GF-D8 (cell line): Measurements from ENCODE around the gene DUSP1.

Experiments
- DNase-seq: peaks from one replicate; lab custom pipeline; 2025; lab: John Stamatoyannopoulos, UW

Gene DUSP1

GRCh38 chr5:172743112-172743959 lies 27.7 kb downstream of the DUSP1 start:
- DNase-seq, result no peak

GRCh38 chr5:172741206-172741582 lies 29.8 kb downstream of the DUSP1 start:
- no peak for DNase-seq

GRCh38 chr5:172740428-172741205 lies 30.4 kb downstream of the DUSP1 start:
- no peak for DNase-seq

GRCh38 chr5:172739375-172739774 lies 31.6 kb downstream of the DUSP1 start:
- no peak for DNase-seq

GRCh38 chr5:172736508-172737135 lies 34.4 kb downstream of the DUSP1 start:
- DNase-seq, result no peak

GRCh38 chr5:172735141-172735831 lies 35.7 kb downstream of the DUSP1 start:
- no peak for DNase-seq

GRCh38 chr5:172733974-172734346 lies 37.0 kb downstream of the DUSP1 start:
- no peak for DNase-seq

- DNase-seq, result no peak
Measured at GRCh38 chr5:172733131-172733973, 37.6 kb downstream of the DUSP1 start.

GRCh38 chr5:172732201-172732865 lies 38.7 kb downstream of the DUSP1 start:
- DNase-seq, result no peak

GRCh38 chr5:172731680-172732074 lies 39.3 kb downstream of the DUSP1 start:
- no peak for DNase-seq

GRCh38 chr5:172730981-172731679 lies 39.9 kb downstream of the DUSP1 start:
- no peak for DNase-seq

GRCh38 chr5:172730222-172730621 lies 40.8 kb downstream of the DUSP1 start:
- DNase-seq, result no peak

GRCh38 chr5:172729588-172729987 lies 41.4 kb downstream of the DUSP1 start:
- no peak for DNase-seq

- DNase-seq, result no peak
Measured at GRCh38 chr5:172728481-172729241, 42.3 kb downstream of the DUSP1 start.

GRCh38 chr5:172727551-172727950 lies 43.4 kb downstream of the DUSP1 start:
- DNase-seq, result no peak

- DNase-seq, result no peak
Measured at GRCh38 chr5:172726966-172727365, 44.0 kb downstream of the DUSP1 start.

- no peak for DNase-seq
Measured at GRCh38 chr5:172725785-172726184, 45.2 kb downstream of the DUSP1 start.

GRCh38 chr5:172725273-172725672 lies 45.7 kb downstream of the DUSP1 start:
- DNase-seq, result no peak
